ENCODE data around the gene SPATS2L.

DNA sequence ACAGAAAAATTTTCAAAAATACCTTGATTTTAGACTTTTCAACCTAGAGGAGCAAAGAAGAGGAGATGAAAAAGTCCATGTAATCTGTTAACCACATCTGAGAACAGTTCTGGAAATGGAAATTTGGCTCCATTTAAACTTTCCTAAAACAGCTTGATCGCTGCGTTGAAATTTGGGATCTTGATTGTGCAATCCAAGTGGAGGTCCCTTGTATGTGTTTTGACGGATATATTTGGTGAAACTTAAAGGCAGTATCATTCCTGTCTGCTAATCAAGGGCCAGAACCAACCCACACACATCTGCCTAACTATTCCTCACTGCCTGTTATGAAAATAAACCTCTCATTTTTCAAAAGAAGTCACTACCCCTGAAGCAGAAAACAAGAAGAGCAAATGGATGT lies 46.6 kb downstream of the SPATS2L start:
- TF ChIP-seq CTCF (IDR thresholded peaks at IDR 0.05; ENCODE audit: low read length), result no peak
- TF ChIP-seq EZH2 (optimal IDR thresholded peaks at IDR 0.05; ENCODE audit: low read depth, low read length), result no peak
- TF ChIP-seq EZH2phosphoT487 (IDR thresholded peaks at IDR 0.05; ENCODE audit: low read length), result no peak

Measured in MM.1S (cell line).